WTC11 (cell line): ENCODE results near the gene SPPL2B.

Experiments used
- CREB1 ChIP-seq: sonication (generic); formaldehyde crosslinking; IDR thresholded peaks from 2 replicates; pipeline ENCODE4 v1.8.0; 2023; ENCODE audit warnings: mild to moderate bottlenecking, missing genetic modification reagents
- ESRRA ChIP-seq: sonication (generic); formaldehyde crosslinking; IDR thresholded peaks from 2 replicates; pipeline ENCODE4 v1.8.1; 2022; ENCODE audit warnings: mild to moderate bottlenecking, missing genetic modification reagents, borderline replicate concordance
- FOXP1 ChIP-seq: sonication (generic); formaldehyde crosslinking; IDR thresholded peaks from 2 replicates; pipeline ENCODE4 v1.8.0; 2022; ENCODE audit warnings: missing genetic modification reagents, mild to moderate bottlenecking, moderate library complexity, borderline replicate concordance
- IRF2 ChIP-seq: sonication (generic); formaldehyde crosslinking; IDR thresholded peaks from 2 replicates; pipeline ENCODE4 v1.8.0; 2022; ENCODE audit warnings: low read depth, missing genetic modification reagents, borderline replicate concordance
- NR1H2 ChIP-seq: sonication (generic); formaldehyde crosslinking; IDR thresholded peaks from 2 replicates; pipeline ENCODE4 v1.9.0; 2021; ENCODE audit warnings: mild to moderate bottlenecking, moderate library complexity, missing genetic modification reagents
- SMAD3 ChIP-seq: sonication (generic); formaldehyde crosslinking; IDR thresholded peaks from 2 replicates; pipeline ENCODE4 v1.8.0; 2022; ENCODE audit warnings: missing genetic modification reagents, mild to moderate bottlenecking, borderline replicate concordance
- TCF7 ChIP-seq: sonication (generic); formaldehyde crosslinking; IDR thresholded peaks from 2 replicates; pipeline ENCODE4 v1.8.0; 2022; ENCODE audit warnings: mild to moderate bottlenecking, low read depth, missing genetic modification reagents, moderate library complexity
- ZNF263 ChIP-seq: sonication (generic); formaldehyde crosslinking; IDR thresholded peaks from 2 replicates; pipeline ENCODE4 v1.8.1; 2022; ENCODE audit warnings: low read depth, mild to moderate bottlenecking, moderate library complexity, missing genetic modification reagents
- TF ChIP-seq, protein P1 (sequence below): sonication (generic); formaldehyde crosslinking; IDR thresholded peaks from 2 replicates; pipeline ENCODE4 v1.8.1; 2023; ENCODE audit warnings: mild to moderate bottlenecking, moderate library complexity, missing genetic modification reagents
- TF ChIP-seq, protein P2 (sequence below): fragments of 200-600 bp; IDR thresholded peaks from 2 replicates; pipeline ENCODE4 v1.8.0; 2022; ENCODE audit warnings: antibody characterized with exemption
- TF ChIP-seq, protein P3 (sequence below): sonication (generic); formaldehyde crosslinking; IDR thresholded peaks from 2 replicates; pipeline ENCODE4 v1.8.1; 2023; ENCODE audit warnings: mild to moderate bottlenecking, missing genetic modification reagents
- TF ChIP-seq, protein P4 (sequence below): sonication (generic); formaldehyde crosslinking; IDR thresholded peaks from 2 replicates; pipeline ENCODE4 v1.8.1; 2023; ENCODE audit warnings: mild to moderate bottlenecking, missing genetic modification reagents, moderate library complexity
- TF ChIP-seq, protein P5 (sequence below): sonication (generic); formaldehyde crosslinking; IDR thresholded peaks from 2 replicates; pipeline ENCODE4 v1.8.0; 2023; ENCODE audit warnings: mild to moderate bottlenecking, missing genetic modification reagents
- TF ChIP-seq, protein P6 (sequence below): sonication (generic); formaldehyde crosslinking; IDR thresholded peaks from 2 replicates; pipeline ENCODE4 v1.8.1; 2022; ENCODE audit warnings: low read depth, missing genetic modification reagents, borderline replicate concordance

DNA sequence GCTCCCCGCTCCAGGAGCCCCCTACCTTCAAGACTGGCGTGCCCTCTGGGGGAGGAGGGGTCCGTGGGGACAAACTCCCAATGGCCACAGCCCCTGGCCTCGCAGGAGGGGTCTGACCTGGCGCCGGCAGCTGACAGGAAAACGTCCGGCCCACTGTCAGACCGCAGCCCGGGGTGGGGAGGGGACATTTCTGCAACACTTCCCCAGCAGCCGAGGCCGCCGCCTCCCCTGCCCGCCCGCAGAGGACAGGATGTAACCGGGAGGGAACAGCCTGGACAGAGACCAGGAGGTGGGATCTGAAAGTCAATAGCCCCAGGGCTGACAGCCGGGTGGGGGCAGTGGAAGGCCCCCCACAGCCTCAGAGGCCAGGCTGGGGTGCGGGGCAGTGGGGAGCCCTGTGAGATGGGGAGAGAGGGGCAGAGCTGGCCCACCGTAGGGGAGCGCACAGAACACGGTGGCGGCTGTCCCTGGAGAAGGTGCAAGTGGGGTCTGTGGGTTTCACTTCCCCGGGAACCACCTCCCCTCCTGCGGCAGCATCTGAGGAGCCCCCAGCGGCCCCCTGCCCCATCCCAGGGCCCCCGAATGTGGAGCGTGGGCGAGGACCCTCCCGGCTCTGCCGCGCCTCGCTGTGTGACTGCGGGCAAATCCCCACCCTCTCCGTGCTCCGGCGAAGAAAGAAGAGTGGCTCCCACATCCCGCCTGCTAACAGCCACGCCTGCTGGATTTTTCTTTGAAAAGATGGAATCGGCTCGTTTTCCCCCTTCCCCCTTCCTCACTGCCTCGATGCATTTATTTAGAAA lies 46.2 kb upstream of the SPPL2B start, which contains the start of gene PEAK3:
- TF ChIP-seq, protein P1, sequence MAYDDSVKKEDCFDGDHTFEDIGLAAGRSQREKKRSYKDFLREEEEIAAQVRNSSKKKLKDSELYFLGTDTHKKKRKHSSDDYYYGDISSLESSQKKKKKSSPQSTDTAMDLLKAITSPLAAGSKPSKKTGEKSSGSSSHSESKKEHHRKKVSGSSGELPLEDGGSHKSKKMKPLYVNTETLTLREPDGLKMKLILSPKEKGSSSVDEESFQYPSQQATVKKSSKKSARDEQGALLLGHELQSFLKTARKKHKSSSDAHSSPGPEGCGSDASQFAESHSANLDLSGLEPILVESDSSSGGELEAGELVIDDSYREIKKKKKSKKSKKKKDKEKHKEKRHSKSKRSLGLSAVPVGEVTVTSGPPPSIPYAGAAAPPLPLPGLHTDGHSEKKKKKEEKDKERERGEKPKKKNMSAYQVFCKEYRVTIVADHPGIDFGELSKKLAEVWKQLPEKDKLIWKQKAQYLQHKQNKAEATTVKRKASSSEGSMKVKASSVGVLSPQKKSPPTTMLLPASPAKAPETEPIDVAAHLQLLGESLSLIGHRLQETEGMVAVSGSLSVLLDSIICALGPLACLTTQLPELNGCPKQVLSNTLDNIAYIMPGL (CRISPR knock-in tag): no peak
- no peak for TF ChIP-seq IRF2 (CRISPR knock-in tag)
- no peak for TF ChIP-seq TCF7 (CRISPR knock-in tag)
- TF ChIP-seq FOXP1 (CRISPR knock-in tag): no peak
- no peak for TF ChIP-seq CREB1
- TF ChIP-seq ZNF263 (CRISPR knock-in tag): no peak
- TF ChIP-seq, protein P2, sequence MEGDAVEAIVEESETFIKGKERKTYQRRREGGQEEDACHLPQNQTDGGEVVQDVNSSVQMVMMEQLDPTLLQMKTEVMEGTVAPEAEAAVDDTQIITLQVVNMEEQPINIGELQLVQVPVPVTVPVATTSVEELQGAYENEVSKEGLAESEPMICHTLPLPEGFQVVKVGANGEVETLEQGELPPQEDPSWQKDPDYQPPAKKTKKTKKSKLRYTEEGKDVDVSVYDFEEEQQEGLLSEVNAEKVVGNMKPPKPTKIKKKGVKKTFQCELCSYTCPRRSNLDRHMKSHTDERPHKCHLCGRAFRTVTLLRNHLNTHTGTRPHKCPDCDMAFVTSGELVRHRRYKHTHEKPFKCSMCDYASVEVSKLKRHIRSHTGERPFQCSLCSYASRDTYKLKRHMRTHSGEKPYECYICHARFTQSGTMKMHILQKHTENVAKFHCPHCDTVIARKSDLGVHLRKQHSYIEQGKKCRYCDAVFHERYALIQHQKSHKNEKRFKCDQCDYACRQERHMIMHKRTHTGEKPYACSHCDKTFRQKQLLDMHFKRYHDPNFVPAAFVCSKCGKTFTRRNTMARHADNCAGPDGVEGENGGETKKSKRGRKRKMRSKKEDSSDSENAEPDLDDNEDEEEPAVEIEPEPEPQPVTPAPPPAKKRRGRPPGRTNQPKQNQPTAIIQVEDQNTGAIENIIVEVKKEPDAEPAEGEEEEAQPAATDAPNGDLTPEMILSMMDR: no peak
- TF ChIP-seq, protein P3, sequence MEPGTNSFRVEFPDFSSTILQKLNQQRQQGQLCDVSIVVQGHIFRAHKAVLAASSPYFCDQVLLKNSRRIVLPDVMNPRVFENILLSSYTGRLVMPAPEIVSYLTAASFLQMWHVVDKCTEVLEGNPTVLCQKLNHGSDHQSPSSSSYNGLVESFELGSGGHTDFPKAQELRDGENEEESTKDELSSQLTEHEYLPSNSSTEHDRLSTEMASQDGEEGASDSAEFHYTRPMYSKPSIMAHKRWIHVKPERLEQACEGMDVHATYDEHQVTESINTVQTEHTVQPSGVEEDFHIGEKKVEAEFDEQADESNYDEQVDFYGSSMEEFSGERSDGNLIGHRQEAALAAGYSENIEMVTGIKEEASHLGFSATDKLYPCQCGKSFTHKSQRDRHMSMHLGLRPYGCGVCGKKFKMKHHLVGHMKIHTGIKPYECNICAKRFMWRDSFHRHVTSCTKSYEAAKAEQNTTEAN (CRISPR knock-in tag): no peak
- TF ChIP-seq SMAD3: no peak
- TF ChIP-seq ESRRA: no peak
- TF ChIP-seq, protein P4, sequence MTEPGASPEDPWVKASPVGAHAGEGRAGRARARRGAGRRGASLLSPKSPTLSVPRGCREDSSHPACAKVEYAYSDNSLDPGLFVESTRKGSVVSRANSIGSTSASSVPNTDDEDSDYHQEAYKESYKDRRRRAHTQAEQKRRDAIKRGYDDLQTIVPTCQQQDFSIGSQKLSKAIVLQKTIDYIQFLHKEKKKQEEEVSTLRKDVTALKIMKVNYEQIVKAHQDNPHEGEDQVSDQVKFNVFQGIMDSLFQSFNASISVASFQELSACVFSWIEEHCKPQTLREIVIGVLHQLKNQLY: no peak
- TF ChIP-seq, protein P5, sequence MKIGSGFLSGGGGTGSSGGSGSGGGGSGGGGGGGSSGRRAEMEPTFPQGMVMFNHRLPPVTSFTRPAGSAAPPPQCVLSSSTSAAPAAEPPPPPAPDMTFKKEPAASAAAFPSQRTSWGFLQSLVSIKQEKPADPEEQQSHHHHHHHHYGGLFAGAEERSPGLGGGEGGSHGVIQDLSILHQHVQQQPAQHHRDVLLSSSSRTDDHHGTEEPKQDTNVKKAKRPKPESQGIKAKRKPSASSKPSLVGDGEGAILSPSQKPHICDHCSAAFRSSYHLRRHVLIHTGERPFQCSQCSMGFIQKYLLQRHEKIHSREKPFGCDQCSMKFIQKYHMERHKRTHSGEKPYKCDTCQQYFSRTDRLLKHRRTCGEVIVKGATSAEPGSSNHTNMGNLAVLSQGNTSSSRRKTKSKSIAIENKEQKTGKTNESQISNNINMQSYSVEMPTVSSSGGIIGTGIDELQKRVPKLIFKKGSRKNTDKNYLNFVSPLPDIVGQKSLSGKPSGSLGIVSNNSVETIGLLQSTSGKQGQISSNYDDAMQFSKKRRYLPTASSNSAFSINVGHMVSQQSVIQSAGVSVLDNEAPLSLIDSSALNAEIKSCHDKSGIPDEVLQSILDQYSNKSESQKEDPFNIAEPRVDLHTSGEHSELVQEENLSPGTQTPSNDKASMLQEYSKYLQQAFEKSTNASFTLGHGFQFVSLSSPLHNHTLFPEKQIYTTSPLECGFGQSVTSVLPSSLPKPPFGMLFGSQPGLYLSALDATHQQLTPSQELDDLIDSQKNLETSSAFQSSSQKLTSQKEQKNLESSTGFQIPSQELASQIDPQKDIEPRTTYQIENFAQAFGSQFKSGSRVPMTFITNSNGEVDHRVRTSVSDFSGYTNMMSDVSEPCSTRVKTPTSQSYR (CRISPR knock-in tag): no peak
- TF ChIP-seq NR1H2 (CRISPR knock-in tag): no peak
- TF ChIP-seq, protein P6, sequence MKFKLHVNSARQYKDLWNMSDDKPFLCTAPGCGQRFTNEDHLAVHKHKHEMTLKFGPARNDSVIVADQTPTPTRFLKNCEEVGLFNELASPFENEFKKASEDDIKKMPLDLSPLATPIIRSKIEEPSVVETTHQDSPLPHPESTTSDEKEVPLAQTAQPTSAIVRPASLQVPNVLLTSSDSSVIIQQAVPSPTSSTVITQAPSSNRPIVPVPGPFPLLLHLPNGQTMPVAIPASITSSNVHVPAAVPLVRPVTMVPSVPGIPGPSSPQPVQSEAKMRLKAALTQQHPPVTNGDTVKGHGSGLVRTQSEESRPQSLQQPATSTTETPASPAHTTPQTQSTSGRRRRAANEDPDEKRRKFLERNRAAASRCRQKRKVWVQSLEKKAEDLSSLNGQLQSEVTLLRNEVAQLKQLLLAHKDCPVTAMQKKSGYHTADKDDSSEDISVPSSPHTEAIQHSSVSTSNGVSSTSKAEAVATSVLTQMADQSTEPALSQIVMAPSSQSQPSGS (CRISPR knock-in tag): no peak
